ENCODE measurements around the gene TPSD1. TPM values are rescaled to one million over a fixed set of nuclear protein-coding genes. Genes with fewer than 3 reads are reported as not detected.

TPSD1 gene
- total and polyA plus RNA-seq, 10 of the 15 experiments (the other 5 are each of a cell fraction or from before 2014, with no cell fraction given), result not detected

- no peak for TF ChIP-seq MTA3 (IDR thresholded peaks at IDR 0.05; ENCODE audit: borderline replicate concordance, low read length)
- TF ChIP-seq RELB (IDR thresholded peaks at IDR 0.05; ENCODE audit: low read depth), result no peak
- TF ChIP-seq STAT3 (IDR thresholded peaks at IDR 0.05; ENCODE audit: low read depth, low read length), result no peak
- TF ChIP-seq NR2F1 (conservative IDR thresholded peaks at IDR 0.05), result no peak
- no peak for TF ChIP-seq SKIL (IDR thresholded peaks at IDR 0.05; ENCODE audit: low read depth, poor library complexity, severe bottlenecking)
- TF ChIP-seq USF1 (IDR thresholded peaks at IDR 0.05; ENCODE audit: borderline replicate concordance, extremely low read length, insufficient read depth, low read depth, low read length), result no peak
- TF ChIP-seq RAD21 (IDR thresholded peaks at IDR 0.05; ENCODE audit: insufficient read depth, low read depth, low read length), result no peak
- no peak for TF ChIP-seq ZNF384 (IDR thresholded peaks at IDR 0.05; ENCODE audit: borderline replicate concordance, low read depth, low read length)
- TF ChIP-seq CUX1 (IDR thresholded peaks at IDR 0.05; ENCODE audit: insufficient replicate concordance, low read depth, low read length), result no peak
- no peak for TF ChIP-seq FOXK2 (IDR thresholded peaks at IDR 0.05)
- no peak for DNase-seq (ENCODE audit: low read depth, low spot score)
- 34% methylated on average over 32 of the region's 32 CpGs for WGBS (ENCODE audit: insufficient coverage, insufficient replicate concordance, low lambda C conversion rate, missing lambda C conversion rate)
- CTCF ChIA-PET, result no interaction called here
- SMC1A ChIA-PET (ENCODE audit: uncharacterized antibody, unreplicated experiment), result no interaction called here
- no peak for FAIRE-seq
- Histone ChIP-seq H3K4me2 (ENCODE audit: control insufficient read depth, insufficient read depth) (no peak overlapping the region), H2AFZ (ENCODE audit: control insufficient read depth, low read depth, low read length) (no peak overlapping the region), H3K9me3 (replicated peaks; ENCODE audit: control insufficient read depth, insufficient read depth, low read length) (no peaks in the 10 kb centered on the region), H3K27ac (ENCODE audit: control insufficient read depth, insufficient read depth) (no peak overlapping the region), H4K20me1 (ENCODE audit: control insufficient read depth, insufficient read depth) (no peaks in the 10 kb centered on the region), H3K4me1 (ENCODE audit: control insufficient read depth, insufficient read depth, low read length) (no peaks in the 10 kb centered on the region), H3K36me3 (ENCODE audit: control insufficient read depth in 2 of 2, insufficient read depth in 2 of 2, low read length in 1 of 2) (no peaks in the 10 kb centered on the region), H3K27me3 (replicated peaks in 1 of 2; ENCODE audit: control insufficient read depth in 2 of 2, insufficient read depth in 2 of 2, low read length in 1 of 2) (no peaks in the 10 kb centered on the region), H3K4me3 (no peak overlapping the region), H3K9ac (ENCODE audit: control insufficient read depth, insufficient read depth, low read length) (no peak overlapping the region), H3K79me2 (ENCODE audit: control insufficient read depth, insufficient read depth, low read length) (no peaks in the 10 kb centered on the region)
- ATAC-seq, result no peak
- in situ Hi-C loops (cut with MboI), result no loop called here
- intact Hi-C loops (cut with micrococcal nuclease; ENCODE audit: unreplicated experiment), result no loop called here
- POLR2A ChIA-PET, result no interaction called here
- BruUV-seq (replicated peaks), result no TSS peak
- RAD21 ChIA-PET (ENCODE audit: unreplicated experiment), result interaction anchor here (0.6 kb wide), 1 partner anchor 257 kb away, joined by 4 read pairs; no protein-coding TSS in a partner anchor
Observed at GRCh38 chr16:1215574-1216295, 40.1 kb upstream of the TPSD1 start.
